ENCODE data around the gene HLA-DOA.

The HLA-DOA gene

GRCh38 chr6:32968867-32969684 lies 40.3 kb downstream of the HLA-DOA start:
- peak; percentile 88 for DNase-seq (ENCODE audit: low read depth, low spot score)
- in situ Hi-C loops (cut with HindIII; ENCODE audit: low sequenced_read_pairs): no loop called here
- peak overlapping the region; percentile 94 for H3K4me3 ChIP-seq (ENCODE audit: low read depth, low read length)
- peak; percentile 25 for TF ChIP-seq CTCF (IDR thresholded peaks at IDR 0.05; ENCODE audit: low read depth, low read length)

- DNase-seq (ENCODE audit: low read depth, low spot score): peak; percentile 98
- in situ Hi-C loops (cut with HindIII; ENCODE audit: low sequenced_read_pairs): no loop called here
- H3K4me3 ChIP-seq (ENCODE audit: low read depth, low read length): peak within 1 kb of the TSS; percentile 94
- TF ChIP-seq CTCF (IDR thresholded peaks at IDR 0.05; ENCODE audit: low read depth, low read length): no peak
Observed at GRCh38 chr6:32968093-32968866, 41.1 kb downstream of the HLA-DOA start, which contains the start of gene BRD2. TSS of gene BRD2 (plus strand) at chr6:32968594. CDS start at chr6:32972899, 4,305 bp downstream.

- in situ Hi-C loops (cut with HindIII; ENCODE audit: low sequenced_read_pairs): no loop called here
- peak overlapping the region; percentile 94 for H3K4me3 ChIP-seq (ENCODE audit: low read depth, low read length)
- peak; percentile 72 for TF ChIP-seq CTCF (IDR thresholded peaks at IDR 0.05; ENCODE audit: low read depth, low read length)
- DNase-seq (ENCODE audit: low read depth, low spot score): peak; percentile 49
Observed at GRCh38 chr6:32967151-32968091, 42.0 kb downstream of the HLA-DOA start.

GRCh38 chr6:32964776-32965175 lies 44.6 kb downstream of the HLA-DOA start:
- TF ChIP-seq CTCF (IDR thresholded peaks at IDR 0.05; ENCODE audit: low read depth, low read length): no peak
- no peak for DNase-seq (ENCODE audit: low read depth, low spot score)
- H3K4me3 ChIP-seq (ENCODE audit: low read depth, low read length): no peak overlapping the region
- in situ Hi-C loops (cut with HindIII; ENCODE audit: low sequenced_read_pairs): no loop called here

GRCh38 chr6:32963866-32964265 lies 45.5 kb downstream of the HLA-DOA start:
- TF ChIP-seq CTCF (IDR thresholded peaks at IDR 0.05; ENCODE audit: low read depth, low read length): no peak
- no peak overlapping the region for H3K4me3 ChIP-seq (ENCODE audit: low read depth, low read length)
- no peak for DNase-seq (ENCODE audit: low read depth, low spot score)
- in situ Hi-C loops (cut with HindIII; ENCODE audit: low sequenced_read_pairs): no loop called here

All from astrocyte of the spinal cord (primary cell).